ENCODE measurements around the gene CNIH3. TPM values are rescaled to one million over a fixed set of nuclear protein-coding genes. Genes with fewer than 3 reads are reported as not detected.

Gene CNIH3
- total and polyA plus RNA-seq, 2 donors (not counting 1 experiment from before 2014, with no cell fraction given): 0.72 to 1.8 TPM

DNA sequence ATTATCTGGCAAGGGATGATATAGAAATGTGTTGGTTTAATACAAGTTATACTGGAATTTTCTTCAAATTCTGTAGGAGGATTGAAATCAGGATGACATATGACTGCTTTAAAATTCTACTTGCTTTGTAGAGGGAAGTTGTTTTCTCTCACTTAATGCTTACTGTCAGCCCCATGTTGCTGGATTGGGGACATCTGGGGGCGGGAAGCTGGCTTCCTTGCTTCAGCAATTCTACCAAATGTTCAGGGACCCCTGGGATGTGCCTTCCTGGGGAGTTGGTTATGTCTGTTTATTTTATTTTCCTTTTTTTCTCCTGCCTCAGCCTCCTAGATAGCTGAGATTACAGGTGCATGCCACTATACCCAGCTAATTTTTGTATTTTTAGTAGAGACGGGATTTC is 63.5 kb downstream of the CNIH3 start:
- H3K9ac ChIP-seq (ENCODE audit: low read length): no peak overlapping the region
- intact Hi-C loops (cut with micrococcal nuclease): no loop called here
- no peak overlapping the region for H3K4me3 ChIP-seq (ENCODE audit: control extremely low read depth in 1 of 5, extremely low read depth in 1 of 5, insufficient read depth in 1 of 5, low read depth in 2 of 5, low read length in 4 of 5)
- no peaks in the 10 kb centered on the region for H3K4me1 ChIP-seq (ENCODE audit: control insufficient read depth in 2 of 2, insufficient read depth in 2 of 2, low read length in 2 of 2)
- H4K20me1 ChIP-seq (ENCODE audit: control insufficient read depth, insufficient read depth, low read length, poor library complexity, severe bottlenecking): no peaks in the 10 kb centered on the region
- H3K27me3 ChIP-seq (replicated peaks in 1 of 4; ENCODE audit: control extremely low read depth in 1 of 4, control insufficient read depth in 3 of 4, insufficient read depth in 4 of 4, low read length in 3 of 4): no peaks in the 10 kb centered on the region
- H3K4me1 Mint-ChIP-seq: no peaks in the 10 kb centered on the region
- TF ChIP-seq, protein P1, sequence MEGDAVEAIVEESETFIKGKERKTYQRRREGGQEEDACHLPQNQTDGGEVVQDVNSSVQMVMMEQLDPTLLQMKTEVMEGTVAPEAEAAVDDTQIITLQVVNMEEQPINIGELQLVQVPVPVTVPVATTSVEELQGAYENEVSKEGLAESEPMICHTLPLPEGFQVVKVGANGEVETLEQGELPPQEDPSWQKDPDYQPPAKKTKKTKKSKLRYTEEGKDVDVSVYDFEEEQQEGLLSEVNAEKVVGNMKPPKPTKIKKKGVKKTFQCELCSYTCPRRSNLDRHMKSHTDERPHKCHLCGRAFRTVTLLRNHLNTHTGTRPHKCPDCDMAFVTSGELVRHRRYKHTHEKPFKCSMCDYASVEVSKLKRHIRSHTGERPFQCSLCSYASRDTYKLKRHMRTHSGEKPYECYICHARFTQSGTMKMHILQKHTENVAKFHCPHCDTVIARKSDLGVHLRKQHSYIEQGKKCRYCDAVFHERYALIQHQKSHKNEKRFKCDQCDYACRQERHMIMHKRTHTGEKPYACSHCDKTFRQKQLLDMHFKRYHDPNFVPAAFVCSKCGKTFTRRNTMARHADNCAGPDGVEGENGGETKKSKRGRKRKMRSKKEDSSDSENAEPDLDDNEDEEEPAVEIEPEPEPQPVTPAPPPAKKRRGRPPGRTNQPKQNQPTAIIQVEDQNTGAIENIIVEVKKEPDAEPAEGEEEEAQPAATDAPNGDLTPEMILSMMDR (IDR thresholded peaks at IDR 0.05): no peak
- TF ChIP-seq EZH2 (IDR thresholded peaks at IDR 0.05; ENCODE audit: borderline replicate concordance, insufficient read depth, low read depth, low read length, poor library complexity, severe bottlenecking): no peak
- no peak overlapping the region for H3K27ac Mint-ChIP-seq
- no peaks in the 10 kb centered on the region for H3K36me3 ChIP-seq (replicated peaks in 1 of 2; ENCODE audit: control extremely low read depth in 1 of 2, control insufficient read depth in 1 of 2, extremely low read depth in 1 of 2, insufficient read depth in 2 of 2, low read length in 1 of 2)
- H3K9me3 Mint-ChIP-seq (ENCODE audit: insufficient read depth): no peaks in the 10 kb centered on the region
- ATAC-seq (ENCODE audit: low read depth) (no peak), DNase-seq (no peak)
- WGBS (ENCODE audit: insufficient coverage): no CpG with 5 or more reads among the region's 2 CpGs
- H3K4me2 ChIP-seq (replicated peaks; ENCODE audit: low read depth, low read length, poor library complexity, severe bottlenecking): no peak overlapping the region
- H2AFZ ChIP-seq (ENCODE audit: insufficient read depth, low read depth, low read length, poor library complexity, severe bottlenecking): no peak overlapping the region
- H3K27me3 Mint-ChIP-seq: peaks cover 4% of the 10 kb centered on the region
- no peak overlapping the region for H3K4me3 Mint-ChIP-seq
- H3K9me3 ChIP-seq (ENCODE audit: control extremely low read depth in 1 of 3, control insufficient read depth in 2 of 3, insufficient read depth in 1 of 3, low read length in 2 of 3): no peaks in the 10 kb centered on the region
- ChIA-PET CTCF (no interaction called here), POLR2A (no interaction called here)
- H3K27ac ChIP-seq (ENCODE audit: low read length in 2 of 2): no peak overlapping the region
- no peaks in the 10 kb centered on the region for H3K79me2 ChIP-seq (ENCODE audit: control insufficient read depth, insufficient read depth, low read length)

GRCh38 chr1:224681816-224682215 is 65.7 kb downstream of the CNIH3 start:
- Histone ChIP-seq H3K27me3 (replicated peaks in 1 of 4; ENCODE audit: control extremely low read depth in 1 of 4, control insufficient read depth in 3 of 4, insufficient read depth in 4 of 4, low read length in 3 of 4) (peaks cover 0 to 4% (median 0%) of the 10 kb centered on the region in 4 experiments), H3K9me3 (ENCODE audit: control extremely low read depth in 1 of 3, control insufficient read depth in 2 of 3, insufficient read depth in 1 of 3, low read length in 2 of 3) (no peaks in the 10 kb centered on the region), H3K79me2 (ENCODE audit: control insufficient read depth, insufficient read depth, low read length) (no peaks in the 10 kb centered on the region), H3K4me1 (ENCODE audit: control insufficient read depth in 2 of 2, insufficient read depth in 2 of 2, low read length in 2 of 2) (no peaks in the 10 kb centered on the region), H3K36me3 (replicated peaks in 1 of 2; ENCODE audit: control extremely low read depth in 1 of 2, control insufficient read depth in 1 of 2, extremely low read depth in 1 of 2, insufficient read depth in 2 of 2, low read length in 1 of 2) (no peaks in the 10 kb centered on the region), H3K9ac (ENCODE audit: low read length) (no peak overlapping the region), H4K20me1 (ENCODE audit: control insufficient read depth, insufficient read depth, low read length, poor library complexity, severe bottlenecking) (no peaks in the 10 kb centered on the region), H3K27ac (ENCODE audit: low read length in 2 of 2) (no peak overlapping the region), H3K4me3 (ENCODE audit: control extremely low read depth in 1 of 5, extremely low read depth in 1 of 5, insufficient read depth in 1 of 5, low read depth in 2 of 5, low read length in 4 of 5) (no peak overlapping the region), H3K4me2 (replicated peaks; ENCODE audit: low read depth, low read length, poor library complexity, severe bottlenecking) (no peak overlapping the region), H2AFZ (ENCODE audit: insufficient read depth, low read depth, low read length, poor library complexity, severe bottlenecking) (no peak overlapping the region)
- Mint-ChIP-seq H3K27ac (no peak overlapping the region), H3K4me3 (no peak overlapping the region), H3K9me3 (ENCODE audit: insufficient read depth) (no peaks in the 10 kb centered on the region), H3K4me1 (no peaks in the 10 kb centered on the region), H3K27me3 (no peaks in the 10 kb centered on the region)
- POLR2A ChIA-PET: no interaction called here
- DNase-seq (no peak), ATAC-seq (ENCODE audit: low read depth) (no peak)
- WGBS (ENCODE audit: insufficient coverage): 96% methylated on average over 5 of the region's 6 CpGs
- CTCF ChIA-PET: no interaction called here
- intact Hi-C loops (cut with micrococcal nuclease): no loop called here
- TF ChIP-seq EZH2 (IDR thresholded peaks at IDR 0.05; ENCODE audit: borderline replicate concordance, insufficient read depth, low read depth, low read length, poor library complexity, severe bottlenecking): no peak
- TF ChIP-seq, protein P1 (IDR thresholded peaks at IDR 0.05): no peak

Data from B cell (primary cell).